GM21619 (cell line): Measurements from ENCODE around the gene GLUD1.
A peak's percentile ranks its signal among the peaks of the same experiment; 100 is the strongest.
"Not testable (repeated sequence)": the region's sequence is repeated elsewhere in the genome, so short reads cannot be mapped to it uniquely, and the experiment has no call there.

ENCODE experiments used
- ATAC-seq: cut with Tn5 transposase; IDR thresholded peaks from one replicate; pipeline ENCODE4 v1.9.1; 2021; ENCODE audit not compliant: unreplicated experiment

Gene GLUD1

GRCh38 chr10:87094373-87095235, at the start of gene GLUD1, which contains the start of gene SHLD2:
Gene GLUD1, minus strand, starts transcription at chr10:87094843. Its CDS starts 74 bp downstream, at chr10:87094769.
Gene SHLD2, plus strand, starts transcription at chr10:87095206. Its CDS starts 56,149 bp downstream, at chr10:87151355.
- peak; percentile 56 for ATAC-seq

- ATAC-seq, result not testable (repeated sequence)
Measured at GRCh38 chr10:87143109-87143418, 48.4 kb upstream of the GLUD1 start.

- not testable (repeated sequence) for ATAC-seq
Measured at GRCh38 chr10:87142230-87143108, 47.8 kb upstream of the GLUD1 start.

GRCh38 chr10:87137478-87137877, 42.8 kb upstream of the GLUD1 start:
- ATAC-seq, result not testable (repeated sequence)

- not testable (repeated sequence) for ATAC-seq
Measured at GRCh38 chr10:87134440-87134839, 39.8 kb upstream of the GLUD1 start.

- not testable (repeated sequence) for ATAC-seq
Measured at GRCh38 chr10:87133936-87134335, 39.3 kb upstream of the GLUD1 start.

GRCh38 chr10:87132176-87132575, 37.5 kb upstream of the GLUD1 start:
- not testable (repeated sequence) for ATAC-seq

- ATAC-seq, result not testable (repeated sequence)
Measured at GRCh38 chr10:87127607-87128156, 33.0 kb upstream of the GLUD1 start.

GRCh38 chr10:87127048-87127447, 32.4 kb upstream of the GLUD1 start:
- not testable (repeated sequence) for ATAC-seq

- ATAC-seq, result not testable (repeated sequence)
Measured at GRCh38 chr10:87123351-87123750, 28.7 kb upstream of the GLUD1 start.

GRCh38 chr10:87119029-87119428, 24.4 kb upstream of the GLUD1 start:
- not testable (repeated sequence) for ATAC-seq

GRCh38 chr10:87118122-87118521, 23.5 kb upstream of the GLUD1 start:
- ATAC-seq, result not testable (repeated sequence)

- ATAC-seq, result no peak
Measured at GRCh38 chr10:87105446-87106124, 10.9 kb upstream of the GLUD1 start.

GRCh38 chr10:87104727-87105126, 10.1 kb upstream of the GLUD1 start:
- ATAC-seq, result not testable (repeated sequence)

- ATAC-seq, result no peak
Measured at GRCh38 chr10:87101996-87102395, 7.4 kb upstream of the GLUD1 start.

GRCh38 chr10:87095236-87095945, 748 bp upstream of the GLUD1 start:
- ATAC-seq, result peak; percentile 49

- peak; percentile 23 for ATAC-seq
Measured at GRCh38 chr10:87093632-87094372, 841 bp downstream of the GLUD1 start.

- ATAC-seq, result peak; percentile 15
Measured at GRCh38 chr10:87092861-87093631, 1.6 kb downstream of the GLUD1 start.
